Superior temporal gyrus (tissue), 1 donor: ENCODE data around the gene STRN4.
"Not testable (repeated sequence)": the region's sequence is repeated elsewhere in the genome, so short reads cannot be mapped to it uniquely, and the experiment has no call there.

ENCODE experiments used
- DNase-seq: peaks from one replicate; pipeline ENCODE4 v3.0.0-alpha.2; 2016; ENCODE audit errors: extremely low spot score

STRN4 gene

DNA sequence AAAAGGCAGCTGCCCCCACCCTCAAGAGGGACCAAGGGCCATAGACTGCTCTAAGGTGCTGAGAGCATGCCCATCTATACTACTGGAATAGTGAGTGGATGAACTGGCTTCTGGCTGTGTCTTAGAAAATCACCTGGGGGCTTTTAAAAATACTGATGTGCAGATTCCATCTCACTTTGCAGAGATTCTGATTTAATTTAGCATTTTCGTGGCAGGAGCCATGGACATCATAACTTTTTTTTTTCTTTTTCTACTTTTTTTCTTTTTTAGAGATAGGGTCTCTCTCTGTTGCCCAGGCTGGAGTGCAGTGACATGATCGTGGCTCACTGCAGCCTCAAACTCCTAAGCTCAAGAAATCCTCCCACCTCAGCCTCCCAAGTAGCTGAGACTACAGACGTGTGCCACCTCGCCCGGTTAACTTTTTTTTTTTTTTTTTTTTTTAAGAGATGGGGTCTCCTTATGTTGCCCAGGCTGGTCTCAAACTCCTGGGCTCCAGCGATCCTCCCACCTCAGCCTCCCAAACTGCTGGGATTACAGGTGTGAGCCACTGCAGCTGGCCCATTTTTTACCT lies 33.4 kb downstream of the STRN4 start:
- not testable (repeated sequence) for DNase-seq

DNA sequence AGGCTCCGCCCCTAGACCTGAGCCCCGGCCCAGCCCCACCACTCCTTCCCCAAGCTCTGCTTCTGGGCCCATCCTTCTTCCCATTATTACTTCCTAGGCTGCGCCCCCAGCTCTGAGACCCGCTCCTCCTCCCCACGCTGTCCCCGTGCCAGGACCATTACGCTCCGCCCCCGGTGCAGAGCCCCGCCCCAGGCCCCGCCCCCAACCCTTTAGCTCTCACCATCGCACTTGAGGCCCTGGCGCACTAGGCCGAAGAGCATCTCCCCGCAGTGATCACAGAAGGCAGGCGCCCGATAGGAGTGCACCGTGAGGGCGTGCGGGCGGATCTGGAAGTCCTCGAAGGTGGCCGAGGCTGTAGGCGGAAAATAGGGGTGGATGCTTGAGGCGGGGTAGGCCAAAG lies 35.6 kb downstream of the STRN4 start:
- no peak for DNase-seq

- DNase-seq: peak; percentile 57
These were observed 41.7 kb downstream of the STRN4 start for GRCh38 chr19:46704379-46705076.

DNA sequence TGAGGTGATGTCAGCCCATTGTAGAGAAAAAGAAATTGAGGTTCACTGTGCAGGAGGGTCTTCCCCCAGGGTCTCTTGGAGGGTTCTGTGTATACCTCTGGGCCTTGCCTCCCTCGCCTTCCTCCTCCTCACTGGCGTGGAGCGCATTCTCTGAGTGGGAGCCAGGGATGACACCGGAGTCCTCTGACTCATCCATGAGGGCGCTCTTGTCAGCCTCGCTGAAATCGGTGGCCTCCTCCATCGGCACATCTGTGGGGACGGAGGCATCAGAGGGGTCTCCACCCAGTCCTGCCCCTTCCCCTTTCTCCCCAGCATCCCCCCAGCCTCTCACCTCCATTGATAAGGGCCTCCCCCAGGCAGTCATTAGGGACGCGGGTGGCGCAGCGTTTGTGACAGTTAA lies 45.5 kb downstream of the STRN4 start:
- DNase-seq: no peak

DNA sequence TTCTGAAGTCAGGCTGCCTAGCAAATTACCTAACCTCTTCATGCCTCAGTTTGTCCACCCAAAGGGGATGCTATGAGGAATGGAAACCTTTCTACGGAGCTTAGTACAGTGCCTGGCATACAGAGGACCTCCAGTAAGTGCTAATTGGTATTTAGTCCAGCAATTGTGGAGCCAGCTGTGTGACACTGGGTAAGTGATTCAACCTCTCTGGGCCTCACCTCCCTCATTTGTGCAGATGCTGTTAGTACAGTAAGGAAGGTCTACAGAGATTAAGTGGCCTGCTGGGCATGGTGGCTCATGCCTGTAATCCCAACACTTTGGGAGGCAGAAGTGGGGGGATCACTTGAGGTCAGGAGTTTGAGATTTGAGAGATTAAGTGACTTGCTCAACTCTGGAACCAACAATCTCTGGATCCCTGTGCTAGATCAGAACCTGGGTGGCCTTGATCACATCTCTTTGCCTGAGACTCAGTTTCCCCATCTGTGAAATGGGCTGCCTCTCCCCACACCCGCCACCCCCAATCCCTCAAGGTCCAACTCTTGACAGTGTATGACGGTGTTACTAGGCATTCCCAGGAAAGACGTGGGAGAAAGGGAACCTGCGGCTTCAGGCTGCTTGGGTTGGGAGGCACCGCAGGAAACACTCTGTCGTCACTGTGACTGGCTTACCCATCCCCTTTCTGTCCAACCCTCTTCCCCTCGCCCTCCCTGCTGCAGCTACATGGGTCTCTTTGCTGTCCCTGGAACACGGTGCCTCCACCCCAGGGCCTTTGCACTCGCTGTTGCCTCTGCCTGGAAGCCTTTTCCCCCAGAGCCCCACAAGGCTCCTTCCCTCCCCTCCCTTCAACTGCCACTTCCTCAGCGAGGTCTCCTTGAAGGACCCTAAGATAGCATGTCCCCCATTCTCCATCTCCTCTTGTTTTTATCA lies 47.6 kb downstream of the STRN4 start:
- no peak for DNase-seq

GRCh38 chr19:46697204-46697960 lies 48.9 kb downstream of the STRN4 start:
- DNase-seq: no peak

GRCh38 chr19:46696866-46697203 lies 49.4 kb downstream of the STRN4 start:
- no peak for DNase-seq

- DNase-seq: no peak
These were observed 50.2 kb downstream of the STRN4 start for GRCh38 chr19:46696052-46696451.

- DNase-seq: no peak
These were observed 52.5 kb downstream of the STRN4 start for GRCh38 chr19:46693760-46694159.

DNA sequence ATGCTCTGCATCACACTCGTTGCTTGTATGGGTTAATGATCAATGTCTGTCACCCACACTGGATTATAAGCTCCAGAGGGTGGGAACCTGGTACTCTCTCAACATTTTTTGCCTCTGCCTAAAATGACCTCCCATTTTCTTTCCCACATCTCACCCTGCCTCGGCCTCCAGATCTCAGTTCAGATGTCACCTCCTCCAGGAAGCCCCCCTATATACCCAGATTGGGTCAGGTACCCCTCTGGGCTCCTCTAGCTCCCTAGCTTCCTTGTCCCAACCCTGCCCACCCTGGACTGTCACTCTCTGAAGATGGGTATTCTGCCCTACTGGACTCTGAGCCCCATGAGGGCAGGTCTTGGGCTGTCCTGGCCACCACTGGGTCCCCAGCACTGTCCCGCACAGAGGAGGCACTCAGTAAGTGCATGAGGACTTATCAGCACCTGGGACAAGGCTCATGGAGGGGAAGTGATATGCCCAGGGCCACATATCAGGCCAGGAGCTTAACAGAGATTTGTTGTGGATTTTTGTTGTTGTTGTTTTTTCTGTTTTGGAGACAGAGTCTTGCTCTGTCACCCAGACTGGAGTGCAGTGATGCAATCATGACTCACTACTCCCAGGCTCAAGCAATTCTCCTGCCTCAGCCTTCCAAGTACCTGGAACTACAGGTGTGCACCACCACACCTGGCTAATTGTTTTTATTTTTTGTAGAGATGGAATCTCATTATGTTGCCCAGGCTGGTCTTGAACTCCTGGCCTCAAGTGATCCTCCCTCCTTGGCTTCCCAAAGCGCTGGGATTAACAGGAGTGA lies 53.1 kb downstream of the STRN4 start:
- DNase-seq: no peak

GRCh38 chr19:46691948-46692347 lies 54.3 kb downstream of the STRN4 start:
- DNase-seq: no peak

- DNase-seq: no peak
These were observed 55.1 kb downstream of the STRN4 start for GRCh38 chr19:46691104-46691503.

DNA sequence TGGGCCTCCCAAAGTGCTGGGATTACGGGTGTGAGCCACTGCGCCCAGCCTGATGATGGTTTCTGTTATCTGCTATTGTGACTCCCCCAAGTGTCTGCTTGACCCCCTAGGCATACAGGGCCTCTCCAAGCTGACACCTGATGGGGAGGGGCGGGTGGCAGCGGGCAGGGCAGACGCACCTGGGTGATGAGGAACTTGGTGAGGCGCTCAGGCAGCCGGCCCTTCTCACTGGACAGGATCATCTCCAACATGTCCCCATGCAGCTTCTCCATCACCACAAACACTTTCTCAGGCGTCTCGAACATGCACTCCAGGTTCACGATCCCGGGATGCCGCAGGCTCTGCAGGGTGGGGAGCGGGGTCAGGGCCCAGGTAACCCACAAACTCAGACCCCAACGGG lies 56.9 kb downstream of the STRN4 start:
- no peak for DNase-seq

DNA sequence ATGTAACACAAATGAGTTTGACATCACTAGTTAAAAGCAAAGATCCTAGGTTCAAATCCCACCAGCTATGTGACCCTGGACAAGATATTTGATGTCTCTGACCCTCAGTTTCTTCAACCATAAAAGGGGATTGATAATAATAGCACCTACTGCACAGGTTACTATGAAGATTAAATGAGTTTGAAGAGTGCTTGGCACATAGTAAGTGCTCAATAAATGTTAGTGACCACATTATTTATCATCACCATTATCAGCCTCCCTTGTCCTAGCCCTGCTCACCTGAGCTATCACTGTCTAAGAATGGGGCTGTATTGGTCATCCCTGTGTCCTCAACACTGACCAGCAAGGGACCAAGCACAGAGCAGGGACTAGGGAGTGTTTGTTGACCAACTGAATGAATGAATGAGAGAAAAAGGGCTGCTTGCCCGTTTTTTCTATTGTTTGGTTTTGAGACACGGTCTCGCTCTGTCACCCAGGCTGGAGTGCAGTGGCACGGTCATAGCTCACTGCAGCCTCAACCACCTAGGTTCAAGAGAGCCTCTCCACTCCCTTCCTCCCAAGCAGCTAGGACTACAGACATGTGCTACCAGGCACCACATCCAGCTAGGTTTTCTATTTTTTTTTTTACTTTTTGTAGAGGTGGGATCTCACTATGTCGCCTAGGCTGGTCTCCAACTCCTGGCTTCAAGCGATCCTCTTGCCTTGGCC lies 58.7 kb downstream of the STRN4 start:
- DNase-seq: no peak

DNA sequence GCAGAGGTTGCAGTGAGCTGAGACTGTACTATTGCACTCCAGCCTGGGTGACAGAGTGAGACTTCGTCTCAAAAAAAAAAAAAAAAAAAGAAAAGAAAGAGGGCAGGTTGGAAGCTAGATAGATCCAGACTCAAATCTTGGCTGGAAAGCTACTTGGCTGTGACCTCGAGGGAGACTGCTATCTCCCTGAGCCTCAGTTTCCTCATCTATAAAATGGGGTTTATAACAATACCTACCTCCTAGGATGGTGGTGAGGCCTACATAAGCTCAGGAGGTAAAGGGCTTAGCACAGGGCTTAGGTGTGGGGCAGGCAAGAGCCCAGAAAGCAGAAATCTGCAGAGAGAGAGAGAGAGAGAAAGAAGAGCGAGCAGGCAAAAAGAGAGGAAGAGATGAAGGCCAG lies 61.1 kb downstream of the STRN4 start:
- DNase-seq: no peak

DNA sequence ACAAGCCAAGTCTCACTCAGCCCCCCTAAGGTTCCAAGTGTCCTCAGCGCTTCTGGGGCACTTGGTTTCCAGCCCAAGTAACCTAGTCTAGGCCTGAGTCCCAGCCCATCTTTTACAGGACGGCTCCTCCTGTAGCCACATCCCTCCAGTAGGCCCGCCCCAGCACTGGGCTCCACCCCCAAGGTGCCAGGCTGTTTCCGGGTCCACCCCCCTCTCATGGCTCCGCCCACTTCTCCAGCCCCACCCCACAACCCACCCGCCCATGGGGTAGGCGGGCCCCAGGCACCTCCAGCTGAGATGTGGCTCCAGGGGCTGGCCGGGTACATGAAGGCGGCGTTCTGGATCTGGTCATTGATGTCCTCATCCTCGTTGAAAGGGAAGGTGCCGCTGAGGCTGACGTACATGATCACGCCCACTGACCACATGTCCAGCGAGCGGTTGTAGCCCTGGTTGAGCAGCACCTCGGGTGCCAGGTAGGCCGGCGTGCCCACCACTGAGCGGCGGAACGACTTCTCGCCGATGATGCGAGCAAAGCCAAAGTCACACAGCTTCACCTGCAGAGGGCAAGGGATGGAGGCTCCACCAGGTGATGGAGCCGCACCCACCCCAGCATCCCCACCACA lies 68.0 kb downstream of the STRN4 start:
- no peak for DNase-seq

DNA sequence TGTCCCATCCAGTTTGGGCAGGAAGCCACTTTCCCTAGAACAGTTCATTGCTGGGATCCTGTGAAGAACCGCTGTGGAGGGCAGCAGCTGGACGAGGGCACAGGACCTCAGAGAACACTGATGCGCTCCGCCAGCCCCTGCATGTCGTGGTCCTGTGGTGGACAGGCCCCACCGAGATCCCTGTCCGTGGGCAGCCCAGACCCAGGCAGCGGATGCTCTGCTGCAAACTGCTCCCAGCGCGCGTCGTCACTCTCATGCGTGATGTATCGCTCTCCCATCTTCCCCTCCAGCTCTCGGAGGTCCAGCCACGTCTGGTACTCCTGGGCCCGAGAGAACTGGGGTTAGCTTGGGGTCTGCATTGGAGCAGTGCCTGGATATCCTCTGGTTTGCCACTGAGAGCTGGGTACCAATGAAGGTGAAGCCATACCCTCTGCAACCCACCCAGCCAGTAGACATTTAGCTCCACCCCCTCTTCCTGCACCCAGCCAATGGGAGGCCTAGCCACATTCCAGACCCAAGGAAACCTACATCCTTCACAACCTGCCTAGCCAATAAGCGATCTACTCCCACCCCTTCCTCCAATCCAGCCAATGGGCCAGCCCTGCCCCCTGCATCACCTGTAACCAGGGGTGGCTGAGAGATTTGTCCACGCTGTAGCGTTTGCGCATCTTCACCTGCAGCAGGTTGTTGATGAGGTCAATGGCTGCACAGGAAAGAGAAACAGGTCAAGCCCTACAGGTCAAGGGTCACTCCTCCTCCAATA lies 71.7 kb downstream of the STRN4 start:
- DNase-seq: no peak

- no peak for DNase-seq
These were observed 75.4 kb downstream of the STRN4 start for GRCh38 chr19:46670813-46671212.
